Activated B cell treated with CpG ODN at 0.5 μM for 24 hours (primary cell): ENCODE data around the gene SLC35G6. TPM values are rescaled to one million over a fixed set of nuclear protein-coding genes. Genes with fewer than 3 reads are reported as not detected.
A peak's percentile ranks its signal among the peaks of the same experiment; 100 is the strongest.

Source experiments
- ATAC-seq: fragments of 200-7000 bp; cut with Tn5 transposase; one replicate; pipeline ENCODE4 v1.10.0; 2021; ENCODE audit warnings: low read depth, mild to moderate bottlenecking, moderate library complexity
- CTCF ChIA-PET: fragments of 350-600 bp; sonication (Branson Sonifier 250); formaldehyde crosslinking; loops from one replicate; lab custom pipeline; 2021; ENCODE audit warnings: antibody characterized with exemption; lab: Charles Lee
- POLR2A ChIA-PET: fragments of 350-600 bp; sonication (Branson Sonifier 250); formaldehyde crosslinking; loops from one replicate; lab custom pipeline; 2021; ENCODE audit warnings: antibody characterized with exemption; lab: Charles Lee
- DNase-seq: peaks from one replicate; pipeline ENCODE4 v3.0.0; 2022
- H3K27ac Mint-ChIP-seq: one replicate; pipeline ENCODE4 v1.8.0; 2020; ENCODE audit warnings: mixed read lengths
- H3K27me3 Mint-ChIP-seq: one replicate; pipeline ENCODE4 v1.8.0; 2021; ENCODE audit warnings: mixed read lengths
- H3K36me3 Mint-ChIP-seq: one replicate; pipeline ENCODE4 v1.8.0; 2021; ENCODE audit warnings: low read depth, mixed read lengths
- H3K4me1 Mint-ChIP-seq: one replicate; pipeline ENCODE4 v1.8.0; 2021; ENCODE audit warnings: mixed read lengths
- H3K4me3 Mint-ChIP-seq: one replicate; pipeline ENCODE4 v1.8.0; 2020; ENCODE audit warnings: mild to moderate bottlenecking, mixed read lengths
- H3K9me3 Mint-ChIP-seq: one replicate; pipeline ENCODE4 v1.8.0; 2020; ENCODE audit warnings: mixed read lengths
- CTCF ChIP-seq: fragments of 200-600 bp; IDR thresholded peaks from one replicate; pipeline ENCODE4 v1.8.0; 2022; ENCODE audit warnings: antibody characterized with exemption, mild to moderate bottlenecking
- intact Hi-C: fragments of 100-400 bp; cut with micrococcal nuclease; formaldehyde crosslinking; loops from one replicate; pipeline ENCODE4 v1.15.1; 2024
- total RNA-seq: library from RNA; stranded (reverse); gene quantifications from 2 replicates; pipeline ENCODE4 v1.2.3, GENCODE V29; 2022

The SLC35G6 gene
- total RNA-seq, 1 donor from 2014 or later = not detected

GRCh38 chr17:7464081-7464480, 17.2 kb upstream of the SLC35G6 start:
- no peak for TF ChIP-seq CTCF
- Mint-ChIP-seq H3K36me3 (peaks cover 33% of the 10 kb centered on the region), H3K4me3 (no peak overlapping the region), H3K9me3 (no peaks in the 10 kb centered on the region), H3K27ac (no peak overlapping the region), H3K4me1 (peaks cover 20% of the 10 kb centered on the region), H3K27me3 (no peaks in the 10 kb centered on the region)
- POLR2A ChIA-PET = interaction anchor here (0.5 to 1.2 kb wide), 4 partner anchors 19 to 1022 kb away, joined by 3 to 8 read pairs (median 6); no protein-coding TSS in a partner anchor
- intact Hi-C loops = no loop called here
- DNase-seq (no peak), ATAC-seq (no peak)
- CTCF ChIA-PET = no interaction called here

DNA sequence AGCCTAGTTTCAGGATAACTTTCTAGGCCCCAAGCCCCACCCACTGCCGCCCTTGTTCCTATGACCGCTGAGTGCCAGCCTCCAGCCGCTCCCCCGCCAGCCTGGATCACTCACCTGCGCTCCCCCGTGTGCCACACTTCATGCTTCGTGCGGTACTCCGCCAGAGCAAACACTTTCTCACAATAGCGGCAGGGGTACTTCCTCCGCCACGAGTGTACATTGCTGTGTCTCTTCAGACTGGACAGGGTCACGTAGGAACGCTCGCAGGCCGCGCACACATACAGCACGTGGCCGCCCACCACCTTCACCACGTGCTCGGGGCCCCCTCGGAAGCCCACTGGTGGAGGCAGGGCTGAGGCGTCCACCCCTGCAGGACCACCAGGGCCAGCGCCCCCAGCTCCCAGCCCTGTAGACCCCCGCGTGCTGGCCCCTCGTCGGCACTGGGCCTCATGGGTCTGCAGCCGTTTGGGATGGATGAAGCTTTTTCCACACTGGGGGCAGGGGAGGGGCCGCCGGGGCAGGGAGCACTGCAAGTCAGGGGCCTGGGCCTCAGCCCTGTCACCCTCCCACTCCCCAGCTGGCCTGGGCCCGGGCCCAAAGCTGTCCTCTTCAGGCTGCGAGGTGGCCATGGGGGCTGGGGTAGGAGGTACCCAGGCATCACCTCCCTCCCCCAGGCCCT, 15.5 kb upstream of the SLC35G6 start:
- no peak overlapping the region for H3K27ac Mint-ChIP-seq
- H3K36me3 Mint-ChIP-seq = peaks cover 33% of the 10 kb centered on the region
- intact Hi-C loops = no loop called here
- POLR2A ChIA-PET = no interaction called here
- H3K4me3 Mint-ChIP-seq = no peak overlapping the region
- TF ChIP-seq CTCF = no peak
- no peaks in the 10 kb centered on the region for H3K9me3 Mint-ChIP-seq
- H3K27me3 Mint-ChIP-seq = no peaks in the 10 kb centered on the region
- CTCF ChIA-PET = no interaction called here
- DNase-seq = no peak
- ATAC-seq = no peak
- peaks cover 20% of the 10 kb centered on the region for H3K4me1 Mint-ChIP-seq

DNA sequence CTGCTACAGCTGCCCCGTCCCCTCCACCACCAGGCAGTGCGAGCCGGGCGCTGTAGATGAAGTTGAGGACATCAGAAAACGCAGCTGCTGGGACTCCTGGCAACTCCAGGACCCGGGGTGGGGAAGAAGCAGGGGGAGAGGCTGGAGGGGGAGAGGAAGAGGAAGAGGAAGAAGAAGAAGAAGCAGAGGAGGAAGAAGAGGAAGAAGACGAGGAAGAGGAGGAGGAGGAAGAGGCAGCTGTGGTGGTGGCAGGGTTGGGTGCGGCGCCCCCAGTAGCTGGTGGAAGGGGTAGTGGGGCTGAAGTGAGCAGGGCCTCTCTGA, 15.0 kb upstream of the SLC35G6 start:
- DNase-seq = no peak
- no peaks in the 10 kb centered on the region for H3K27me3 Mint-ChIP-seq
- peaks cover 20% of the 10 kb centered on the region for H3K4me1 Mint-ChIP-seq
- no peak overlapping the region for H3K4me3 Mint-ChIP-seq
- ChIA-PET CTCF (no interaction called here), POLR2A (no interaction called here)
- no peaks in the 10 kb centered on the region for H3K9me3 Mint-ChIP-seq
- no peak for ATAC-seq
- intact Hi-C loops = no loop called here
- TF ChIP-seq CTCF = no peak
- H3K36me3 Mint-ChIP-seq = peaks cover 31% of the 10 kb centered on the region
- no peak overlapping the region for H3K27ac Mint-ChIP-seq

DNA sequence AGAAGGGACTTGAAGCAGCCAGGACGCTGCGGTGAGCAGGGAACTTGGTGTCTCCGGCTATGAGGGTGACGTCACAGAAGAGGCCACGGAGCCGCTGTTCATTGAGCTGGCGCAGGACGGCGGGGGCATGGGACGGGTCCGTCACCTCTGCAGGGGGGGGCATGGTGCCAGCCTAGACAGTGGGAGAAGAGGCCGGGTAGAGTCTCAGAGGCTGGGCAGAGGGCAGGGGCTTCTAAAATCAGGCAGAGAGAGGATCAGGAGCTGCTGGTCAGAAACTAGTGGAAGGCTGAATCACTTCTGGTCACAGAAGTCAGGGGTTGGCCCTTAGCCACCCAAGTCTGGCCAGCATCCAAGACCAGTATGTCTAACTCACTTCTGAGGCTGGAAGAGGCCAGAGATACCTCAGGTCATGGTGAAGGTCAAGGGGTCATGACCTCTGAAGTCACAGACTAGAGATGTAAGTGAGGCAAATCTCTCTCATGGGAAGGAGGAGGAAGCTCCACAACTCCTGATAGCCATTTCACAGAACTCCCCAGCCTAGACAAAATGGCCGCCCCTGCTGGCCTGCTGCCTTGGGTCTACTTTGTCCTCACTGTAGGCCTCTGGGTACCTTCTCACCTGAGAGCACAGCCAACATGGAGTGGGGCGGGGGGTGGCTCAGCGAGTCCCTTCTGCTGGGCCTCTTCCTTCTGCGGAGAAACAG, 14.5 kb upstream of the SLC35G6 start:
- no peak for ATAC-seq
- POLR2A ChIA-PET = interaction anchor here (1.4 kb wide), 1 partner anchor 12 kb away, joined by 5 read pairs; the partner anchor contains the start of gene ZBTB4
- Mint-ChIP-seq H3K4me3 (no peak overlapping the region), H3K27me3 (no peaks in the 10 kb centered on the region), H3K4me1 (peaks cover 24% of the 10 kb centered on the region), H3K27ac (peak overlapping the region; percentile 56), H3K9me3 (no peaks in the 10 kb centered on the region), H3K36me3 (peaks cover 31% of the 10 kb centered on the region)
- intact Hi-C loops = no loop called here
- no peak for TF ChIP-seq CTCF
- no peak for DNase-seq
- CTCF ChIA-PET = no interaction called here

GRCh38 chr17:7467498-7467897, 13.7 kb upstream of the SLC35G6 start:
- H3K36me3 Mint-ChIP-seq = peaks cover 31% of the 10 kb centered on the region
- DNase-seq = no peak
- no peak overlapping the region for H3K4me3 Mint-ChIP-seq
- H3K9me3 Mint-ChIP-seq = no peaks in the 10 kb centered on the region
- no peak for TF ChIP-seq CTCF
- ATAC-seq = no peak
- ChIA-PET CTCF (no interaction called here), POLR2A (interaction anchor here (1.0 to 1.4 kb wide), 2 partner anchors 11 to 17 kb away, joined by 3 to 5 read pairs; partner anchors contain the start of genes POLR2A and ZBTB4)
- peaks cover 30% of the 10 kb centered on the region for H3K4me1 Mint-ChIP-seq
- H3K27me3 Mint-ChIP-seq = no peaks in the 10 kb centered on the region
- H3K27ac Mint-ChIP-seq = peak overlapping the region; percentile 56
- intact Hi-C loops = no loop called here
